K562 (cell line): ENCODE results near the gene HSPA1B. TPM values are rescaled to one million over a fixed set of nuclear protein-coding genes. Genes with fewer than 3 reads are reported as not detected.

ENCODE experiments used
- CC2D1A ChIP-seq: fragments of 450-650 bp; IDR thresholded peaks from 2 replicates; pipeline ENCODE4 v1.6.1; 2017; ENCODE audit warnings: mild to moderate bottlenecking
- CHD2 ChIP-seq: IDR thresholded peaks from 2 replicates; pipeline ENCODE4 v1.6.1; 2011; ENCODE audit warnings: low read depth, low read length
- DDX20 ChIP-seq: fragments of 450-650 bp; IDR thresholded peaks from 2 replicates; pipeline ENCODE4 v1.6.1; 2016; ENCODE audit warnings: missing genetic modification characterization, low read depth, mild to moderate bottlenecking, missing compliant biosample characterization, moderate library complexity
- EP400 ChIP-seq: fragments of 450-650 bp; IDR thresholded peaks from 2 replicates; pipeline ENCODE4 v1.6.1; 2017; ENCODE audit warnings: antibody characterized with exemption, mild to moderate bottlenecking, moderate library complexity
- MED1 ChIP-seq: sonication (generic); formaldehyde crosslinking; IDR thresholded peaks from 2 replicates; pipeline ENCODE4 v1.8.1; 2023; ENCODE audit warnings: missing genetic modification reagents, borderline replicate concordance
- NBN ChIP-seq: fragments of 450-650 bp; IDR thresholded peaks from 2 replicates; pipeline ENCODE4 v1.6.1; 2016; ENCODE audit warnings: low read depth, mild to moderate bottlenecking
- NFATC3 ChIP-seq: fragments of 450-650 bp; IDR thresholded peaks from 2 replicates; pipeline ENCODE4 v1.6.1; 2017; ENCODE audit warnings: mild to moderate bottlenecking
- NFIX ChIP-seq: fragments of 250-450 bp; sonication (Bioruptor Pico); IDR thresholded peaks from 2 replicates; pipeline ENCODE4 v1.4.0; 2020; ENCODE audit warnings: low read depth, mild to moderate bottlenecking, moderate library complexity
- NFRKB ChIP-seq: fragments of 450-650 bp; IDR thresholded peaks from 2 replicates; pipeline ENCODE4 v1.6.1; 2016; ENCODE audit warnings: low read depth
- NR2C1 ChIP-seq, 2 experiments: fragments of 450-650 bp; IDR thresholded peaks; 2 replicates each; pipeline ENCODE4 v1.6.1; 2017; ENCODE audit warnings: mild to moderate bottlenecking in 2 of 2, antibody characterized with exemption in 1 of 2, inconsistent platforms in 1 of 2, missing compliant biosample characterization in 1 of 2, missing genetic modification characterization in 1 of 2
- NRF1 ChIP-seq, 2 experiments: fragments of 450-650 bp; IDR thresholded peaks in 1 of 2; conservative IDR thresholded peaks in 1 of 2; 2 replicates each; pipeline ENCODE4 v1.6.1; 2014; ENCODE audit warnings: mild to moderate bottlenecking in 2 of 2
- PML ChIP-seq: IDR thresholded peaks from 2 replicates; pipeline ENCODE4 v1.6.1; 2012; ENCODE audit warnings: low read length, inconsistent platforms
- POLR2B ChIP-seq: fragments of 450-650 bp; IDR thresholded peaks from 2 replicates; pipeline ENCODE4 v1.6.1; 2018; ENCODE audit warnings: low read depth; ENCODE audit not compliant: partially characterized antibody
- RB1 ChIP-seq: fragments of 450-650 bp; IDR thresholded peaks from 2 replicates; pipeline ENCODE4 v1.6.1; 2017; ENCODE audit warnings: low read depth, mild to moderate bottlenecking
- RBM14 ChIP-seq: fragments of 200-400 bp; formaldehyde crosslinking; IDR thresholded peaks from 2 replicates; pipeline ENCODE4 v1.6.1; 2018; ENCODE audit warnings: low read depth, mild to moderate bottlenecking, low read length, moderate library complexity, borderline replicate concordance; ENCODE audit not compliant: insufficient read depth
- SMARCA4 ChIP-seq: fragments of 450-650 bp; IDR thresholded peaks from 2 replicates; pipeline ENCODE4 v1.6.1; 2016
- STAT5A ChIP-seq: IDR thresholded peaks from 2 replicates; pipeline ENCODE4 v1.6.1; 2012; ENCODE audit warnings: low read length, inconsistent platforms, borderline replicate concordance
- TBP ChIP-seq: optimal IDR thresholded peaks from 2 replicates; pipeline ENCODE3; 2011; ENCODE audit warnings: low read depth, low read length, improper control_type of control experiment
- TEAD4 ChIP-seq, 2 experiments: sonication (generic) in 1 of 2; formaldehyde crosslinking in 1 of 2; IDR thresholded peaks; 2 replicates each; pipeline versions ENCODE4 v1.6.1 to v1.8.0; 2012 to 2022; ENCODE audit warnings: borderline replicate concordance in 1 of 2, inconsistent platforms in 1 of 2, low read length in 1 of 2, mild to moderate bottlenecking in 1 of 2, missing genetic modification reagents in 1 of 2
- TOE1 ChIP-seq, 2 experiments: fragments of 450-650 bp in 1 of 2; sonication (generic) in 1 of 2; formaldehyde crosslinking in 1 of 2; IDR thresholded peaks; 2 replicates each; pipeline versions ENCODE4 v1.7.1 to v1.8.0; 2016 to 2022; ENCODE audit warnings: borderline replicate concordance in 2 of 2, mild to moderate bottlenecking in 2 of 2, antibody characterized with exemption in 1 of 2, inconsistent platforms in 1 of 2, low read depth in 1 of 2, missing genetic modification reagents in 1 of 2, moderate library complexity in 1 of 2
- ZNF3 ChIP-seq: fragments of 250-450 bp; sonication (Bioruptor Pico); IDR thresholded peaks from 2 replicates; pipeline ENCODE4 v1.5.0; 2021; ENCODE audit warnings: mild to moderate bottlenecking, moderate library complexity
- ZNF79 ChIP-seq: fragments of 250-450 bp; sonication (Bioruptor Pico); IDR thresholded peaks from 2 replicates; pipeline ENCODE4 v1.4.0; 2020; ENCODE audit warnings: low read depth, mild to moderate bottlenecking, moderate library complexity
- polyA plus RNA-seq, 8 experiments: library from polyadenylated mRNA; depleted of rRNA in 4 of 8; stranded (reverse) in 5 of 8; unstranded in 3 of 8; fragments of >200 nt; fragmentation: Nextera tagmentation in 2 of 8; fragmentation: Illumina TruSeq in 1 of 8; extraction: Ambion mirVana in 2 of 8; extraction: Trizol in 1 of 8; gene quantifications; 2 replicates each; pipeline versions ENCODE4 v1.2.1 to v1.2.3, GENCODE V29; 2011 to 2014; ENCODE audit warnings: inconsistent platforms in 1 of 8, missing spikeins in 1 of 8
- total RNA-seq, 7 experiments: library from RNA; depleted of rRNA in 6 of 7; stranded (reverse); fragments of >200 nt in 6 of 7; fragmentation: Illumina TruSeq in 2 of 7; extraction: Trizol in 2 of 7; gene quantifications; 2 replicates each; pipeline versions ENCODE4 v1.2.1 to v1.2.3, GENCODE V29; 2011 to 2021; ENCODE audit warnings: low replicate concordance in 1 of 7
- TF ChIP-seq, protein P1 (sequence below): fragments of 450-650 bp; IDR thresholded peaks from 2 replicates; pipeline ENCODE4 v1.6.1; 2014; ENCODE audit warnings: low read depth, mild to moderate bottlenecking, moderate library complexity, borderline replicate concordance
- TF ChIP-seq, protein P2 (sequence below): fragments of 250-450 bp; sonication (Bioruptor Pico); IDR thresholded peaks from 2 replicates; pipeline ENCODE4 v1.4.0; 2020; ENCODE audit warnings: mild to moderate bottlenecking, moderate library complexity, borderline replicate concordance

The HSPA1B gene
- total and polyA plus RNA-seq, 9 of the 15 experiments (the other 6 are each of a cell fraction or from before 2014, with no cell fraction given): 0.27 to 227 (median 51.2) TPM

DNA sequence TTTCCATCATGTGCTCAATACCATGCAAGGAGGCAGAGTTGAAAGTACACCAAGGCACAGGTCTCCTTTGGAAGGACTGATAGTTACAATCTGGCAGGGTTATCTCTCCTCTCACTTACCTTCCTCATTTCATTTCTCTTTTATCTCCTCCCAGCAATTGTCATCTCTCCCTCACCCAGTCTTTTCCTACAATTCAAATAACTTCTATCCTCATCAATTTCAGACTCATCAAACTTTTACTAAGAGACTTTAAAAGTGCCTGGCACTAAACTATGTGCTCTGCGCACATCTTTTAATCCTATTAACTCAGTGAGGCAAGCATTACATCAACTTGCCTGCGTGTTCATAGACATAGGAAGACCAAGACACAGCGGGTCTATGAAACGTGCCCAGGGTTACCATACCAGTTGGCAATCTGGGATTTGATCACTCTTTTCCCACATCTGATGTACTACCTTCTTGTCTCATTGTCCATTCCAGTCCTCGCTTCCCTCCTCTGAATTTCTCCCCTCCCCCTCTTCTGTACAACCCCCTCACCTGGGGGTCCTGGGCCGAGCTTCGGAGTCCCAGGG lies 33.2 kb upstream of the HSPA1B start (continued):
- TF ChIP-seq TEAD4 (IDR thresholded peaks at IDR 0.05; ENCODE audit: low read length) (peak; percentile 19; the same call in 1 of the 2 replicates), TEAD4 (CRISPR knock-in tag; IDR thresholded peaks at IDR 0.05; ENCODE audit: borderline replicate concordance) (no peak), NRF1 (conservative IDR thresholded peaks at IDR 0.05 in 1 of 2, IDR thresholded peaks at IDR 0.05 in 1 of 2) (peak; percentile 36 to 55), TBP (peak; percentile 42), STAT5A (no peak), PML (no peak), DDX20 (no peak), EP400 (peak; percentile 68), MED1 (no peak), SMARCA4 (peak; percentile 87), NR2C1 (IDR thresholded peaks at IDR 0.05) (peak; percentile 62; the same call in 1 of the 2 replicates), NR2C1 (tag; IDR thresholded peaks at IDR 0.05) (0 out of 2 replicates have a peak, but pooled peaks have one; percentile 31), CC2D1A (peak; percentile 54), NFRKB (peak; percentile 74), POLR2B (no peak), NBN (peak; percentile 55; the same call in 1 of the 2 replicates), CHD2 (peak; percentile 49; the same call in 1 of the 2 replicates), RB1 (no peak), RBM14 (no peak), NFATC3 (0 out of 2 replicates have a peak, but pooled peaks have one; percentile 51), ZNF3 (CRISPR knock-in tag) (no peak), TOE1 (IDR thresholded peaks at IDR 0.05; ENCODE audit: borderline replicate concordance) (0 out of 2 replicates have a peak, but pooled peaks have one; percentile 25), TOE1 (CRISPR knock-in tag; IDR thresholded peaks at IDR 0.05; ENCODE audit: borderline replicate concordance, low read depth) (no peak), NFIX (no peak), ZNF79 (CRISPR knock-in tag) (no peak)
- TF ChIP-seq, protein P1, sequence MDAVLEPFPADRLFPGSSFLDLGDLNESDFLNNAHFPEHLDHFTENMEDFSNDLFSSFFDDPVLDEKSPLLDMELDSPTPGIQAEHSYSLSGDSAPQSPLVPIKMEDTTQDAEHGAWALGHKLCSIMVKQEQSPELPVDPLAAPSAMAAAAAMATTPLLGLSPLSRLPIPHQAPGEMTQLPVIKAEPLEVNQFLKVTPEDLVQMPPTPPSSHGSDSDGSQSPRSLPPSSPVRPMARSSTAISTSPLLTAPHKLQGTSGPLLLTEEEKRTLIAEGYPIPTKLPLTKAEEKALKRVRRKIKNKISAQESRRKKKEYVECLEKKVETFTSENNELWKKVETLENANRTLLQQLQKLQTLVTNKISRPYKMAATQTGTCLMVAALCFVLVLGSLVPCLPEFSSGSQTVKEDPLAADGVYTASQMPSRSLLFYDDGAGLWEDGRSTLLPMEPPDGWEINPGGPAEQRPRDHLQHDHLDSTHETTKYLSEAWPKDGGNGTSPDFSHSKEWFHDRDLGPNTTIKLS: peak; percentile 54; the same call in 1 of the 2 replicates
- TF ChIP-seq, protein P2, sequence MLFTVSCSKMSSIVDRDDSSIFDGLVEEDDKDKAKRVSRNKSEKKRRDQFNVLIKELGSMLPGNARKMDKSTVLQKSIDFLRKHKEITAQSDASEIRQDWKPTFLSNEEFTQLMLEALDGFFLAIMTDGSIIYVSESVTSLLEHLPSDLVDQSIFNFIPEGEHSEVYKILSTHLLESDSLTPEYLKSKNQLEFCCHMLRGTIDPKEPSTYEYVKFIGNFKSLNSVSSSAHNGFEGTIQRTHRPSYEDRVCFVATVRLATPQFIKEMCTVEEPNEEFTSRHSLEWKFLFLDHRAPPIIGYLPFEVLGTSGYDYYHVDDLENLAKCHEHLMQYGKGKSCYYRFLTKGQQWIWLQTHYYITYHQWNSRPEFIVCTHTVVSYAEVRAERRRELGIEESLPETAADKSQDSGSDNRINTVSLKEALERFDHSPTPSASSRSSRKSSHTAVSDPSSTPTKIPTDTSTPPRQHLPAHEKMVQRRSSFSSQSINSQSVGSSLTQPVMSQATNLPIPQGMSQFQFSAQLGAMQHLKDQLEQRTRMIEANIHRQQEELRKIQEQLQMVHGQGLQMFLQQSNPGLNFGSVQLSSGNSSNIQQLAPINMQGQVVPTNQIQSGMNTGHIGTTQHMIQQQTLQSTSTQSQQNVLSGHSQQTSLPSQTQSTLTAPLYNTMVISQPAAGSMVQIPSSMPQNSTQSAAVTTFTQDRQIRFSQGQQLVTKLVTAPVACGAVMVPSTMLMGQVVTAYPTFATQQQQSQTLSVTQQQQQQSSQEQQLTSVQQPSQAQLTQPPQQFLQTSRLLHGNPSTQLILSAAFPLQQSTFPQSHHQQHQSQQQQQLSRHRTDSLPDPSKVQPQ (CRISPR knock-in tag): no peak
